HepG2 (cell line): ENCODE measurements around the gene SH3GL1. TPM values are rescaled to one million over a fixed set of nuclear protein-coding genes. Genes with fewer than 3 reads are reported as not detected.

ENCODE experiments used
- ATAC-seq: fragments of 200-7000 bp; cut with Tn5 transposase; 3 replicates; pipeline ENCODE4 v1.9.1; 2020; ENCODE audit warnings: mild to moderate bottlenecking, moderate library complexity
- BruUV-seq: library from RNA; stranded (reverse); fragments of 400-500 nt; replicated peaks from 2 replicates; lab custom pipeline; 2021; lab: Mats Ljungman, UMichigan
- CTCF ChIA-PET: fragments of 300-600 bp; formaldehyde crosslinking; extraction: SDS; loops from one replicate; lab custom pipeline; 2021; ENCODE audit warnings: low total read pairs, inconsistent platforms, low intra/inter-chr PET ratio; lab: Yijun Ruan, JAX
- POLR2A ChIA-PET: fragments of 350-600 bp; sonication (Branson Sonifier 250); formaldehyde crosslinking; loops from one replicate; lab custom pipeline; 2020; ENCODE audit warnings: antibody characterized with exemption, inconsistent platforms; lab: Yijun Ruan, JAX
- DNase-seq: peaks from one replicate; pipeline ENCODE4 v3.0.0-alpha.2; 2015; ENCODE audit warnings: low spot score
- FAIRE-seq: peaks from 3 replicates; lab custom pipeline; 2011; peaks lifted over from hg19 to GRCh38; lab: Jason Lieb, UNC
- H2AFZ ChIP-seq: one replicate; pipeline ENCODE4 v1.6.1; 2011; ENCODE audit warnings: low read length, inconsistent platforms
- H3K27ac ChIP-seq: fragments of 300-600 bp; 3 replicates; pipeline ENCODE4 v1.8.0; 2011; ENCODE audit warnings: mixed run types, mild to moderate bottlenecking, mixed read lengths, low read length, inconsistent platforms; ENCODE audit not compliant: insufficient read depth; ENCODE audit errors: extremely low read length
- H3K27me3 ChIP-seq, 2 experiments: fragments of 200-600 bp in 1 of 2; 2 replicates in 1 of 2; 3 replicates in 1 of 2; pipeline versions ENCODE4 v1.6.0 to v1.8.0; 2011; ENCODE audit warnings: low read length in 2 of 2, mild to moderate bottlenecking in 2 of 2, moderate library complexity in 2 of 2, inconsistent platforms in 1 of 2; ENCODE audit not compliant: insufficient read depth in 2 of 2, control insufficient read depth in 1 of 2
- H3K36me3 ChIP-seq, 2 experiments: fragments of 200-600 bp in 1 of 2; replicated peaks in 1 of 2; 2 replicates in 1 of 2; 3 replicates in 1 of 2; pipeline versions ENCODE4 v1.5.1 to v1.8.0; 2011; ENCODE audit warnings: low read length in 2 of 2, inconsistent platforms in 1 of 2; ENCODE audit not compliant: insufficient read depth in 2 of 2, control insufficient read depth in 1 of 2
- H3K4me1 ChIP-seq: 2 replicates; pipeline ENCODE4 v1.5.1; 2012; ENCODE audit warnings: low read length, inconsistent platforms; ENCODE audit not compliant: insufficient read depth
- H3K4me2 ChIP-seq: 2 replicates; pipeline ENCODE4 v1.6.0; 2011; ENCODE audit warnings: low read depth, low read length, inconsistent platforms
- H3K4me3 ChIP-seq, 3 experiments: fragments of 200-600 bp in 1 of 3; sonication (generic), shearing (Covaris generic) in 1 of 3; replicated peaks in 1 of 3; 2 replicates each; pipeline ENCODE4 v1.5.1; 2011 to 2016; ENCODE audit warnings: low read length in 3 of 3, inconsistent platforms in 2 of 3, low read depth in 2 of 3, mild to moderate bottlenecking in 2 of 3, control low read depth in 1 of 3, mixed read lengths in 1 of 3; ENCODE audit not compliant: insufficient read depth in 1 of 3
- H3K79me2 ChIP-seq: one replicate; pipeline ENCODE4 v1.6.1; 2011; ENCODE audit warnings: low read length, inconsistent platforms; ENCODE audit not compliant: insufficient read depth
- H3K9ac ChIP-seq: 2 replicates; pipeline ENCODE4 v1.6.0; 2011; ENCODE audit warnings: mild to moderate bottlenecking, low read depth, low read length, inconsistent platforms; ENCODE audit not compliant: insufficient read depth
- H3K9me3 ChIP-seq: 2 replicates; pipeline ENCODE4 v1.5.1; 2012; ENCODE audit warnings: mild to moderate bottlenecking, low read length
- H4K20me1 ChIP-seq: 2 replicates; pipeline ENCODE4 v1.6.0; 2011; ENCODE audit warnings: inconsistent platforms, mild to moderate bottlenecking, low read length, moderate library complexity; ENCODE audit not compliant: insufficient read depth
- ARNT ChIP-seq: fragments of 450-650 bp; IDR thresholded peaks from 2 replicates; pipeline ENCODE4 v1.6.1; 2017
- BCL6 ChIP-seq: IDR thresholded peaks from 2 replicates; pipeline ENCODE4 v1.6.1; 2016; ENCODE audit warnings: missing genetic modification reagents, missing compliant biosample characterization
- DPF2 ChIP-seq: sonication (generic); formaldehyde crosslinking; IDR thresholded peaks from 2 replicates; pipeline ENCODE4 v1.4.0; 2020; ENCODE audit warnings: mild to moderate bottlenecking, low read depth, missing genetic modification reagents, borderline replicate concordance
- FOXM1 ChIP-seq: sonication (generic); formaldehyde crosslinking; IDR thresholded peaks from 2 replicates; pipeline ENCODE4 v1.5.0; 2020; ENCODE audit warnings: missing genetic modification reagents
- PRDM15 ChIP-seq: sonication (generic); formaldehyde crosslinking; IDR thresholded peaks from 2 replicates; pipeline ENCODE4 v1.4.0; 2020; ENCODE audit warnings: missing genetic modification reagents
- RCOR2 ChIP-seq: IDR thresholded peaks from 2 replicates; pipeline ENCODE4 v1.6.1; 2016; ENCODE audit warnings: missing biosample characterization, missing genetic modification reagents
- TEAD2 ChIP-seq: sonication (generic); formaldehyde crosslinking; IDR thresholded peaks from 2 replicates; pipeline ENCODE4 v1.9.0; 2021; ENCODE audit warnings: missing genetic modification reagents
- TFDP2 ChIP-seq: sonication (generic); formaldehyde crosslinking; IDR thresholded peaks from 2 replicates; pipeline ENCODE4 v1.4.0; 2020; ENCODE audit warnings: missing genetic modification reagents
- ZFP36L1 ChIP-seq: sonication (generic); formaldehyde crosslinking; IDR thresholded peaks from 2 replicates; pipeline ENCODE4 v1.8.0; 2022; ENCODE audit warnings: mild to moderate bottlenecking, missing genetic modification reagents, moderate library complexity
- ZFP36L2 ChIP-seq: sonication (generic); formaldehyde crosslinking; IDR thresholded peaks from 2 replicates; pipeline ENCODE4 v1.4.0; 2020; ENCODE audit warnings: missing genetic modification reagents
- ZHX2 ChIP-seq, 2 experiments: sonication (generic) in 1 of 2; formaldehyde crosslinking in 1 of 2; IDR thresholded peaks; 2 replicates each; pipeline versions ENCODE4 v1.6.1 to v1.9.0; 2014 to 2022; ENCODE audit warnings: antibody characterized with exemption in 1 of 2, borderline replicate concordance in 1 of 2, inconsistent platforms in 1 of 2, low read depth in 1 of 2, missing genetic modification reagents in 1 of 2
- ZNF790 ChIP-seq: sonication (generic); formaldehyde crosslinking; IDR thresholded peaks from 2 replicates; pipeline ENCODE4 v1.8.0; 2022; ENCODE audit warnings: missing genetic modification reagents, mild to moderate bottlenecking, borderline replicate concordance
- ZNF792 ChIP-seq: IDR thresholded peaks from 2 replicates; pipeline ENCODE4 v1.6.1; 2016
- WGBS: methylation state at CpG from one replicate; pipeline ENCODE4 v1.1.6; 2017; ENCODE audit warnings: low lambda C conversion rate; 5-methylcytosine and 5-hydroxymethylcytosine counted together
- in situ Hi-C: cut with HindIII; loops from 2 replicates; pipeline ENCODE4 v1.10.0; 2017; ENCODE audit warnings: low pct_unique_long_range_greater_than_20kb; ENCODE audit not compliant: extremely low pct_ligation_motif_present
- intact Hi-C: fragments of 100-400 bp; cut with micrococcal nuclease; formaldehyde crosslinking; loops from one replicate; pipeline ENCODE4 v1.10.0; 2022; ENCODE audit not compliant: unreplicated experiment
- polyA plus RNA-seq, 8 experiments: library from polyadenylated mRNA; depleted of rRNA in 3 of 8; stranded (reverse) in 7 of 8; unstranded in 1 of 8; fragments of >200 nt; fragmentation: Illumina TruSeq in 4 of 8; extraction: Trizol in 4 of 8; gene quantifications; 2 replicates each; pipeline versions ENCODE4 v1.2.1 to v1.2.3, GENCODE V29; 2011 to 2016; ENCODE audit warnings: low read depth in 4 of 8, missing spikeins in 1 of 8, mixed read lengths in 1 of 8; ENCODE audit not compliant: insufficient read depth in 1 of 8
- total RNA-seq, 5 experiments: library from RNA; depleted of rRNA; stranded (reverse); fragments of >200 nt; fragmentation: Illumina TruSeq; extraction: Trizol; gene quantifications; 2 replicates each; pipeline ENCODE4 v1.2.3, GENCODE V29; 2016; ENCODE audit warnings: low read depth in 1 of 5

SH3GL1 gene
- total and polyA plus RNA-seq, 2 of the 13 experiments (the other 11 are each of a cell fraction or from before 2014, with no cell fraction given): 33.0 to 45.1 TPM

- ATAC-seq (no peak), FAIRE-seq (no peak), DNase-seq (no peak)
- no peaks in the 10 kb centered on the region for H4K20me1 ChIP-seq
- no peak overlapping the region for H3K9ac ChIP-seq
- intact Hi-C loops (no loop called here), in situ Hi-C loops (no loop called here)
- no peak overlapping the region for H3K27ac ChIP-seq
- no peaks in the 10 kb centered on the region for H3K9me3 ChIP-seq
- BruUV-seq: no TSS peak
- ChIA-PET POLR2A (interaction anchor here (3.0 to 4.1 kb wide), 2 partner anchors 10 to 23 kb away, joined by 17 to 22 read pairs; partner anchors contain the start of gene MPND), CTCF (no interaction called here)
- no peaks in the 10 kb centered on the region for H3K79me2 ChIP-seq
- H3K27me3 ChIP-seq: no peaks in the 10 kb centered on the region
- WGBS: 10% methylated on average over 2 of the region's 2 CpGs
- no peak overlapping the region for H3K4me2 ChIP-seq
- H3K36me3 ChIP-seq: no peaks in the 10 kb centered on the region
- H2AFZ ChIP-seq: no peak overlapping the region
- no peak overlapping the region for H3K4me3 ChIP-seq
- no peaks in the 10 kb centered on the region for H3K4me1 ChIP-seq
- TF ChIP-seq ZHX2 (IDR thresholded peaks at IDR 0.05; ENCODE audit: low read depth) (no peak), ZHX2 (CRISPR knock-in tag; IDR thresholded peaks at IDR 0.05; ENCODE audit: borderline replicate concordance) (no peak), PRDM15 (no peak), BCL6 (CRISPR knock-in tag) (no peak), ARNT (no peak), ZFP36L2 (CRISPR knock-in tag) (no peak), DPF2 (CRISPR knock-in tag) (no peak), FOXM1 (no peak), ZFP36L1 (no peak), ZNF790 (CRISPR knock-in tag) (no peak), TFDP2 (CRISPR knock-in tag) (no peak), ZNF792 (CRISPR knock-in tag) (no peak), TEAD2 (no peak), RCOR2 (CRISPR knock-in tag) (no peak)
Measured at GRCh38 chr19:4320419-4320818, 79.9 kb downstream of the SH3GL1 start.
